Body of pancreas (tissue), 4 donors: Measurements from ENCODE around the gene KANK3. TPM values are rescaled to one million over a fixed set of nuclear protein-coding genes. Genes with fewer than 3 reads are reported as not detected.

Source experiments
- ATAC-seq: fragments of 150-250 bp; one replicate; pipeline ENCODE4 v1.9.1; 2016
- DNase-seq, 4 donors: peaks; one replicate each; pipeline ENCODE4 v3.0.0-alpha.2; 2019
- H3K27ac ChIP-seq, 4 donors: fragments of 200-600 bp; sonication (generic); 1 replicate in 3 of 4; 2 replicates in 1 of 4; pipeline versions ENCODE4 v1.5.1 to v1.6.1; 2016 to 2019; ENCODE audit warnings: mild to moderate bottlenecking in 1 of 4, mixed read lengths in 1 of 4, moderate library complexity in 1 of 4
- H3K27me3 ChIP-seq, 2 donors: fragments of 200-600 bp; sonication (generic); one replicate each; pipeline ENCODE4 v1.6.0; 2016; ENCODE audit warnings: mild to moderate bottlenecking in 1 of 2
- H3K36me3 ChIP-seq, 2 donors: fragments of 200-600 bp; sonication (generic); replicated peaks in 1 of 2; 2 replicates each; pipeline ENCODE4 v1.5.1; 2016; ENCODE audit warnings: low read depth in 2 of 2; ENCODE audit not compliant: insufficient read depth in 1 of 2
- H3K4me1 ChIP-seq: fragments of 200-600 bp; sonication (generic); one replicate; pipeline ENCODE4 v1.6.0; 2016
- H3K4me3 ChIP-seq, 2 donors: fragments of 200-600 bp; sonication (generic); 1 replicate in 1 of 2; 2 replicates in 1 of 2; pipeline ENCODE4 v1.5.1; 2016 to 2019
- H3K9me3 ChIP-seq, 3 donors: fragments of 200-600 bp; sonication (generic); 1 replicate in 2 of 3; 2 replicates in 1 of 3; pipeline ENCODE4 v1.5.1; 2016
- CTCF ChIP-seq, 7 experiments: fragments of 450-650 bp in 4 of 7; fragments of 200-600 bp in 3 of 7; sonication (generic) in 3 of 7; IDR thresholded peaks; one replicate each; pipeline ENCODE4 v1.5.1; 2016 to 2019; ENCODE audit warnings: antibody characterized with exemption in 7 of 7
- POLR2A ChIP-seq, 3 donors: fragments of 450-650 bp; IDR thresholded peaks; one replicate each; pipeline ENCODE4 v1.6.1; 2016; ENCODE audit warnings: antibody characterized with exemption in 3 of 3, mild to moderate bottlenecking in 2 of 3
- WGBS, 2 donors: methylation state at CpG; one replicate each; pipeline ENCODE4 v1.1.5; 2017; 5-methylcytosine and 5-hydroxymethylcytosine counted together
- intact Hi-C: fragments of 100-400 bp; cut with DNase I; formaldehyde crosslinking; loops from one replicate; pipeline ENCODE4 v1.15.1; 2023
- total RNA-seq, 2 donors: library from RNA; depleted of rRNA; stranded (reverse); fragments of >200 nt; gene quantifications; one replicate each; pipeline ENCODE4 v1.1.0, GENCODE V29; 2016

Gene KANK3
- total RNA-seq, 2 donors from 2014 or later: 9.1 to 25.7 TPM

- peaks cover 20% of the 10 kb centered on the region for H3K4me1 ChIP-seq
- H3K27ac ChIP-seq: no peak overlapping the region
- peaks cover 0 to 20% of the 10 kb centered on the region in 2 donors for H3K27me3 ChIP-seq
- H3K36me3 ChIP-seq: no peaks in the 10 kb centered on the region
- ATAC-seq (no peak), DNase-seq (no peak)
- TF ChIP-seq POLR2A (IDR thresholded peaks at IDR 0.05) (no peak), CTCF (IDR thresholded peaks at IDR 0.05) (no peak)
- intact Hi-C loops: no loop called here
- H3K4me3 ChIP-seq: no peak overlapping the region
- H3K9me3 ChIP-seq: no peaks in the 10 kb centered on the region
- 50 to 77% methylated on average over 4 to 7 of the region's 7 CpGs for WGBS, 2 donors
Measured at GRCh38 chr19:8337728-8338127, 5.3 kb downstream of the KANK3 start.

GRCh38 chr19:8336660-8337059 is 6.4 kb downstream of the KANK3 start:
- 56 to 64% methylated on average over 8 of the region's 8 CpGs for WGBS, 2 donors
- intact Hi-C loops: no loop called here
- Histone ChIP-seq H3K27me3 (peaks cover 0 to 20% of the 10 kb centered on the region in 2 donors), H3K4me1 (peaks cover 18% of the 10 kb centered on the region), H3K9me3 (no peaks in the 10 kb centered on the region), H3K4me3 (no peak overlapping the region), H3K36me3 (no peaks in the 10 kb centered on the region), H3K27ac (no peak overlapping the region)
- DNase-seq (no peak), ATAC-seq (no peak)
- TF ChIP-seq POLR2A (IDR thresholded peaks at IDR 0.05) (no peak), CTCF (IDR thresholded peaks at IDR 0.05) (no peak)

GRCh38 chr19:8336072-8336569 is 6.9 kb downstream of the KANK3 start:
- no peak for DNase-seq
- H3K27me3 ChIP-seq: peaks cover 0 to 20% of the 10 kb centered on the region in 2 donors
- H3K36me3 ChIP-seq: no peaks in the 10 kb centered on the region
- intact Hi-C loops: no loop called here
- ATAC-seq: no peak
- no peak overlapping the region for H3K27ac ChIP-seq
- no peak for TF ChIP-seq CTCF (IDR thresholded peaks at IDR 0.05)
- TF ChIP-seq POLR2A (IDR thresholded peaks at IDR 0.05): no peak
- no peak overlapping the region for H3K4me3 ChIP-seq
- no peaks in the 10 kb centered on the region for H3K9me3 ChIP-seq
- 30 to 45% methylated on average over 15 to 25 of the region's 27 CpGs for WGBS, 2 donors
- H3K4me1 ChIP-seq: peaks cover 18% of the 10 kb centered on the region

DNA sequence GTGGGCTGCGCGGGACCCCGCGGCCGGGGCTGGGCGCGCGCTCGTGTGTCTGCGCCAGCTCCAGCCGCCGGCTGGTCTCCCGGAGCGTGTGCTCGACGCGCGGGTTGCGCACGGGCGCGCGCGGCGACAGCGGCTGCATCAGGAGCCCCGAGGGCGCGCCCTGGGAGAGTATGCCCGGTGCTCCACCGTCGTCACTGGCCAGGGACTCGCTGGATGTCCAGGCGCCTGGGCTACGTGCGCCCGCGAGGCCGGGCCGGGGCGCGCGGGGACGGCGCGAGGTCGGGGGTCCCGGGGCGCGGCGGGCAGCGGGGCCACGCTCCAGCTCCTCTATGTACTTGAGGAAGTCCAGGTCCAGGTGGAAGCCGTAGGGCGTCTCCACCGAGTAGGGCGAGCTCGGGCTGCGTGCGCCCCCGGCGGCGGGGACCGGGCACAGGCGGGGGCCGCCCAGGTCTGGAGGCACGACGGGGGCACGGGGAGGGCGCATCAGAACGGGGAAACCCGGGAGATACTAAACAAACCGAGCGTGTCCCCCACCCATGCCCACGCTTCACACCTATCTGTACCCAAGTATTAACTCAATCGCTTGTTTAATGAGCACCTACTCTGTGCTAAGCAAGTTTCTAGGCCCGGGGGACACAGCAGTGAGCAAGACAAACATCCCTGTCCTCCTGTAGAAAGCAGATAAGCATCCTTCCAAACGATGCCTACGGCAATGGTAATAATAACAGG is 7.6 kb downstream of the KANK3 start:
- Histone ChIP-seq H3K4me1 (peaks cover 18% of the 10 kb centered on the region), H3K36me3 (no peaks in the 10 kb centered on the region), H3K4me3 (no peak overlapping the region), H3K9me3 (no peaks in the 10 kb centered on the region), H3K27me3 (peaks cover 0 to 20% of the 10 kb centered on the region in 2 donors), H3K27ac (no peak overlapping the region)
- peak; percentile 22 for ATAC-seq
- 4 to 23% methylated on average over 8 to 46 of the region's 79 CpGs for WGBS, 2 donors
- no peak for DNase-seq
- intact Hi-C loops: no loop called here
- TF ChIP-seq CTCF (IDR thresholded peaks at IDR 0.05) (no peak), POLR2A (IDR thresholded peaks at IDR 0.05) (no peak)
